Endothelial cell of umbilical vein (primary cell): ENCODE results near the gene FBLN2. TPM values are rescaled to one million over a fixed set of nuclear protein-coding genes. Genes with fewer than 3 reads are reported as not detected.

Source experiments
- BruUV-seq: library from RNA; stranded (reverse); fragments of 400-500 nt; replicated peaks from 2 replicates; lab custom pipeline; 2021; lab: Mats Ljungman, UMichigan
- CTCF ChIA-PET: fragments of 300-600, 350-600 bp; sonication (Branson Sonifier 250); formaldehyde crosslinking; loops from one replicate; lab custom pipeline; 2021; ENCODE audit warnings: antibody characterized with exemption, inconsistent platforms; lab: Charles Lee
- POLR2A ChIA-PET: fragments of 300-600, 350-600 bp; sonication (Branson Sonifier 250); formaldehyde crosslinking; loops from one replicate; lab custom pipeline; 2021; ENCODE audit warnings: antibody characterized with exemption, inconsistent platforms; lab: Charles Lee
- DNase-seq: peaks from one replicate; pipeline ENCODE4 v3.0.0-alpha.2; 2011; ENCODE audit warnings: low read depth, low spot score
- FAIRE-seq: peaks from 2 replicates; lab custom pipeline; 2011; peaks lifted over from hg19 to GRCh38; lab: Jason Lieb, UNC
- H2AFZ ChIP-seq: 2 replicates; pipeline ENCODE4 v1.6.0; 2012; ENCODE audit warnings: low read depth, low read length, control low read depth, inconsistent platforms
- H3K27ac ChIP-seq: 2 replicates; pipeline ENCODE4 v1.5.1; 2011; ENCODE audit warnings: low read depth, mild to moderate bottlenecking, control low read depth, low read length, moderate library complexity; ENCODE audit not compliant: insufficient read depth
- H3K27me3 ChIP-seq, 2 experiments: 2 replicates each; pipeline versions ENCODE4 v1.6.0 to v1.6.1; 2011; ENCODE audit warnings: low read length in 2 of 2, mixed read lengths in 1 of 2; ENCODE audit not compliant: control insufficient read depth in 2 of 2, insufficient read depth in 2 of 2
- H3K36me3 ChIP-seq, 2 experiments: 2 replicates in 1 of 2; 3 replicates in 1 of 2; pipeline ENCODE4 v1.5.1; 2011; ENCODE audit warnings: low read length in 2 of 2, mild to moderate bottlenecking in 1 of 2, moderate library complexity in 1 of 2; ENCODE audit not compliant: control insufficient read depth in 2 of 2, insufficient read depth in 2 of 2; ENCODE audit errors: extremely low read depth in 1 of 2
- H3K4me1 ChIP-seq: 3 replicates; pipeline ENCODE4 v1.5.1; 2011; ENCODE audit warnings: mild to moderate bottlenecking, low read length; ENCODE audit not compliant: control insufficient read depth, insufficient read depth; ENCODE audit errors: extremely low read depth
- H3K4me2 ChIP-seq: 2 replicates; pipeline ENCODE4 v1.6.1; 2011; ENCODE audit warnings: low read length, control low read depth, mixed read lengths; ENCODE audit not compliant: insufficient read depth
- H3K4me3 ChIP-seq, 3 experiments: fragments of 200-600 bp in 1 of 3; sonication (generic), shearing (Covaris generic) in 1 of 3; replicated peaks in 1 of 3; 2 replicates each; pipeline ENCODE4 v1.5.1; 2011 to 2016; ENCODE audit warnings: control low read depth in 3 of 3, low read length in 3 of 3, mild to moderate bottlenecking in 2 of 3, inconsistent platforms in 1 of 3, low read depth in 1 of 3, moderate library complexity in 1 of 3; ENCODE audit not compliant: insufficient read depth in 1 of 3
- H3K79me2 ChIP-seq: 2 replicates; pipeline ENCODE4 v1.6.0; 2012; ENCODE audit warnings: low read length, inconsistent platforms; ENCODE audit not compliant: control insufficient read depth, insufficient read depth
- H3K9ac ChIP-seq: replicated peaks from 2 replicates; pipeline ENCODE3; 2011; ENCODE audit warnings: low read length, control low read depth; ENCODE audit not compliant: insufficient read depth; ENCODE audit errors: extremely low read depth
- H3K9me1 ChIP-seq: replicated peaks from 3 replicates; pipeline ENCODE4 v1.6.0; 2011; ENCODE audit warnings: mild to moderate bottlenecking, low read length; ENCODE audit not compliant: control insufficient read depth, insufficient read depth; ENCODE audit errors: extremely low read depth
- H3K9me3 ChIP-seq: replicated peaks from 2 replicates; pipeline ENCODE4 v1.5.1; 2012; ENCODE audit warnings: low read length, inconsistent platforms; ENCODE audit not compliant: control insufficient read depth, insufficient read depth
- H4K20me1 ChIP-seq: replicated peaks from 2 replicates; pipeline ENCODE3; 2011; ENCODE audit warnings: mild to moderate bottlenecking, low read length; ENCODE audit not compliant: control insufficient read depth, insufficient read depth; ENCODE audit errors: extremely low read depth
- CTCF ChIP-seq, 2 donors: IDR thresholded peaks; 1 replicate in 1 of 2; 2 replicates in 1 of 2; pipeline ENCODE4 v1.5.1; 2011; ENCODE audit warnings: low read length in 2 of 2, mild to moderate bottlenecking in 2 of 2, moderate library complexity in 2 of 2, control low read depth in 1 of 2, inconsistent platforms in 1 of 2, low read depth in 1 of 2; ENCODE audit not compliant: insufficient read depth in 1 of 2; ENCODE audit errors: extremely low read depth in 1 of 2
- EZH2 ChIP-seq: IDR thresholded peaks from 2 replicates; pipeline ENCODE4 v1.6.1; 2012; ENCODE audit warnings: borderline replicate concordance, low read depth, mild to moderate bottlenecking, moderate library complexity, low read length, inconsistent platforms; ENCODE audit not compliant: severe bottlenecking
- FOS ChIP-seq: IDR thresholded peaks from 2 replicates; pipeline ENCODE4 v1.6.1; 2011; ENCODE audit warnings: mild to moderate bottlenecking, low read length, moderate library complexity, borderline replicate concordance; ENCODE audit not compliant: insufficient read depth
- GATA2 ChIP-seq: IDR thresholded peaks from 2 replicates; pipeline ENCODE4 v1.7.0; 2011; ENCODE audit warnings: low read depth, mild to moderate bottlenecking, moderate library complexity, mixed read lengths, low read length; ENCODE audit not compliant: insufficient read length, insufficient read depth
- JUN ChIP-seq: IDR thresholded peaks from 2 replicates; pipeline ENCODE4 v1.6.1; 2011; ENCODE audit warnings: borderline replicate concordance, low read depth; ENCODE audit not compliant: insufficient read length, insufficient read depth
- MAX ChIP-seq: IDR thresholded peaks from 2 replicates; pipeline ENCODE4 v1.6.1; 2011; ENCODE audit not compliant: insufficient read depth, insufficient read length
- MYC ChIP-seq: IDR thresholded peaks from one replicate; pipeline ENCODE4 v1.6.1; 2011; ENCODE audit warnings: mild to moderate bottlenecking, low read depth, low read length
- POLR2A ChIP-seq: IDR thresholded peaks from 2 replicates; pipeline ENCODE4 v1.6.1; 2012; ENCODE audit warnings: low read depth, mild to moderate bottlenecking, control low read depth, low read length
- POLR2AphosphoS5 ChIP-seq: IDR thresholded peaks from 2 replicates; pipeline ENCODE4 v1.6.1; 2012; ENCODE audit warnings: low read depth, mild to moderate bottlenecking, control low read depth, low read length, moderate library complexity; ENCODE audit not compliant: insufficient read depth
- dilution Hi-C: fragments of 300-500 bp; cut with MboI; formaldehyde crosslinking; loops from one replicate; pipeline ENCODE4 v1.15.0; 2019; ENCODE audit warnings: low sequenced_read_pairs; ENCODE audit not compliant: extremely low pct_ligation_motif_present
- intact Hi-C: fragments of 100-400 bp; cut with micrococcal nuclease; formaldehyde crosslinking; loops from one replicate; pipeline ENCODE4 v1.10.0; 2022
- polyA plus RNA-seq, 4 experiments: library from polyadenylated mRNA; depleted of rRNA in 3 of 4; stranded (reverse) in 3 of 4; unstranded in 1 of 4; fragments of >200 nt; gene quantifications; 2 replicates each; pipeline versions ENCODE4 v1.2.1 to v1.2.3, GENCODE V29; 2011 to 2012; ENCODE audit warnings: missing spikeins in 1 of 4
- total RNA-seq: library from RNA; stranded (reverse); gene quantifications from 2 replicates; pipeline ENCODE4 v1.2.3, GENCODE V29; 2021

The FBLN2 gene
- total and polyA plus RNA-seq, 2 donors (not counting 3 experiments of a cell fraction or from before 2014, with no cell fraction given), result 1.4 to 1.9 TPM

- DNase-seq, result no peak
- CTCF ChIA-PET, result interaction anchor here (1.2 kb wide), 1 partner anchor 106 kb away, joined by 3 read pairs; no protein-coding TSS in a partner anchor
- Histone ChIP-seq H3K27me3 (no peaks in the 10 kb centered on the region), H3K9me1 (no peaks in the 10 kb centered on the region), H3K36me3 (no peaks in the 10 kb centered on the region), H3K4me2 (no peak overlapping the region), H3K4me1 (no peaks in the 10 kb centered on the region), H4K20me1 (no peaks in the 10 kb centered on the region), H3K79me2 (no peaks in the 10 kb centered on the region), H3K27ac (no peak overlapping the region), H3K9me3 (no peaks in the 10 kb centered on the region), H2AFZ (no peak overlapping the region), H3K9ac (no peak overlapping the region), H3K4me3 (no peak overlapping the region)
- POLR2A ChIA-PET, result no interaction called here
- no TSS peak for BruUV-seq
- intact Hi-C loops (no loop called here), dilution Hi-C loops (no loop called here)
- FAIRE-seq, result no peak
- TF ChIP-seq MYC, result no peak
- TF ChIP-seq GATA2, result no peak
- TF ChIP-seq JUN, result no peak
- no peak for TF ChIP-seq EZH2
- TF ChIP-seq POLR2A, result no peak
- no peak for TF ChIP-seq FOS
Observed at GRCh38 chr3:13542142-13542541, 6.8 kb upstream of the FBLN2 start.

- dilution Hi-C loops, result no loop called here
- intact Hi-C loops, result no loop called here
- no peaks in the 10 kb centered on the region for H3K4me1 ChIP-seq
- H3K27ac ChIP-seq, result no peak overlapping the region
- H3K36me3 ChIP-seq, result no peaks in the 10 kb centered on the region
- FAIRE-seq (no peak), DNase-seq (no peak)
- BruUV-seq, result no TSS peak
- H2AFZ ChIP-seq, result no peak overlapping the region
- TF ChIP-seq EZH2 (no peak), MYC (no peak), CTCF (IDR thresholded peaks at IDR 0.05; ENCODE audit: extremely low read depth in 1 of 2, insufficient read depth in 1 of 2, low read depth in 1 of 2, low read length in 2 of 2) (no peak), FOS (no peak), POLR2A (no peak), MAX (no peak), GATA2 (no peak), POLR2AphosphoS5 (no peak), JUN (no peak)
- H3K9me3 ChIP-seq, result no peaks in the 10 kb centered on the region
- CTCF ChIA-PET, result no interaction called here
- no peak overlapping the region for H3K4me2 ChIP-seq
- no peak overlapping the region for H3K9ac ChIP-seq
- no peaks in the 10 kb centered on the region for H3K79me2 ChIP-seq
- no peak overlapping the region for H3K4me3 ChIP-seq
- POLR2A ChIA-PET, result no interaction called here
- H3K27me3 ChIP-seq, result peaks cover 0 to 2% of the 10 kb centered on the region in 2 experiments
- H4K20me1 ChIP-seq, result no peaks in the 10 kb centered on the region
- H3K9me1 ChIP-seq, result no peaks in the 10 kb centered on the region
Observed at GRCh38 chr3:13543253-13543652, 5.7 kb upstream of the FBLN2 start.
